ENCODE data around the gene LRRC47.
"Not testable (repeated sequence)": the region's sequence is repeated elsewhere in the genome, so short reads cannot be mapped to it uniquely, and the experiment has no call there.

The LRRC47 gene

DNA sequence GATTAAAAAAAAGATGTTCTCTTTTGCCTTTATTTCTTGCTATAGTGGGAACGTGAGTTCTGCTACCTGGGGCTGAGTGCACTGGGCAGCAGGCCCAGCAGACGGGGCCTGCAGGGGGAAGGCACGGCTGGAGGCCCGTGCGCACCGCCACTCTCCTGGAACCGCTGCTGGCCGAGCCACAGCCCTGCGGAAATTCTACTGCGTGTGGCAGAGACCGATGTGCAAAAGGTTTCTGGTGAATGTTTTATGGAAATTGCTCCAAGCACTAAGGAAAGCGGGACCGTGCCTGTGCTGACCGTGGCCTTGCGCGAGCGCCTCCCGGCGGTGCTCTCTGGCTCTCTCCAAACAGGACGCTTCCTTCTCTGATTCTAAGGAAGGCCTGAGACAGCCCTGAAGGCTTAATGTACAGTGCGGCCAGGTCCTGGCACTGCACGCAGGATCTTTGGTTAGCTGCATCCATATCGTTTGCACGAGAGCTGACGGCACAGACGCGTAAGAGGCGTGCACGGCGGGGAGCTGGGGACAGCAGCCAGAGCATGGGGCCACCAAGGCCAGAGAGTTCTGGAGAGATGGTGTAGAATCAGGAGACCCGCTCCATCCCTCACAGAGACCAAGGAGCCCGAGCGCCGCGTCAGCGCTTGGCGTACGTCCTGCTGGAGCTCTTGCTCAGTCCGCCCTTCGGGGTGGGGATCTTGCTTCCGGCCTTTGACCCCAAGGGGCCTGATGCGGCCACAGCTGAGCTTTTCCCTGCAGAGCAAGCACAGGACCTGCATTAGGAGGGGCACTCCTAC lies 18.7 kb upstream of the LRRC47 start:
- DNase-seq, result no peak

GRCh38 chr1:3814065-3814464 lies 17.8 kb upstream of the LRRC47 start:
- no peak for DNase-seq

DNA sequence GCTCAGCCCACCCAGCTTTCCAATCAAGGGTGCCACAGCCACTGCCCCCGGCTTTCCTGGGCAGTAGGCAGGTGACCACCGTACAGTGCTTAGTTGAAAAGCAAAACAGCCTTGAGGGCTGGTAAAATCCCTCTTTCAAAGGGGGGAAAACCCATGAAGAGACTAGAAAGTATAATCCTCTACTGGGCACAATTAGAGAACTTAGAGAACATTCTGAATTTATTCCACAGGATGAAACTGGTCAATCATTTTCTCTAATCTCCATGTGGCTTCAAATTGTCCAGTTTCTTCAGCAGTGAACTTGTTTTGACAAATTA lies 15.3 kb upstream of the LRRC47 start:
- DNase-seq, result no peak

GRCh38 chr1:3810149-3810761 lies 14.0 kb upstream of the LRRC47 start:
- DNase-seq, result not testable (repeated sequence)

GRCh38 chr1:3809680-3810079 lies 13.4 kb upstream of the LRRC47 start:
- DNase-seq, result no peak

DNA sequence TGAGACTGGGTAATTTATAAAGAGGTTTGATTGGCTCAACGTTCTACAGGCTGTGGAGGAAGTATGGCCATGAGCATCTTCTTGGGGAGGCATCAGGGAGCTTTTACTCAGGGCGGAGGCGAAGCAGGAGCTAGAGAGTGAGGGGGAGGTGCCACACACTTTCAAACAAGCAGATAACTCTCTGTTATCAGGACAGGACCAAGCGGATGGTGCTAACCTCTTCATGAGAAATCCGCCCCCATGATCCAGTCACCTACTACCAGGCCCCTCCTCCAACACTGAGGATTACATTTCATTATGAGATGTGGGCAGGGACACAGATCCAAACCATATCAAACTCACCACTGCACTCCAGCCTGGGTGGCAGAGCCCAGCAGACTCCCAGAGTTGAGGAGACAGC lies 11.5 kb upstream of the LRRC47 start:
- no peak for DNase-seq

DNA sequence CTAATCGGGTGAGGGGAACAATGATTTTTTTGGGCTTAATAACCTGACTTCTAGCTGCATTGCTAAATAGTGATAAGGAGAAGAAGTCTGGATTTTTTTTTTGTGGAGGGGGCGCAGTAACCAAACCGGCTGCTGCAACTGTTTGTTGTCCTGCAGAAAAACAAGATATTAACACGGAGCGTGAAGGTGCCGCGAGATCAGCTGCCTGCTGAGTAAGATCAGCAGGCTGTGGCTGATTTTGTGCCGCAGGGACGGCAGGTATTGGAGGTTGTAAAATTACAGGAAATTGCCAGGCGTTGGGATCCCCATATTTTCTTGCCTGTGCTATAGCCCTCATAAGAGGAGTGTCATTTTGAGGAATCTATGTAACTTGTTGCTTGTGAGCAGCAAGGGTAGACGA lies 8.7 kb upstream of the LRRC47 start:
- DNase-seq, result no peak

GRCh38 chr1:3804627-3804944 lies 8.3 kb upstream of the LRRC47 start:
- not testable (repeated sequence) for DNase-seq

GRCh38 chr1:3803905-3804626 lies 7.8 kb upstream of the LRRC47 start:
- no peak for DNase-seq

DNA sequence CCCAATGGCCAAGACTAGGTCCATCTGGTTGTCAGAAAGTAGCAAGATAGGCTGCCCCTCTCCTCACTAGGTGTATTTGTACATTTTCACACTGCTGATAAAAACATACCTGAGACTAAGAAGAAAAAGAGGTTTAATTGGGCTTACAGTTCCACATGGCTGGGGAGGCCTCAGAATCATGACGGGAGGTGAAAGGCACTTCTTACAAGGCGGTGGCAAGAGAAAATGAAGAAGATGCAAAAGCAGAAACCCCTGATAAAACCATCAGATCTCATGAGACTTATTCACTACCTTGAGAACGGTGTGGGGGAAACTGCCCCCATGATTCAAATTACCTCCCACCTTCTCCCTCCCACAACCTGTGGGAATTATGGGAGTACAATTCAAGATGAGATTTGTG lies 4.5 kb upstream of the LRRC47 start:
- not testable (repeated sequence) for DNase-seq

DNA sequence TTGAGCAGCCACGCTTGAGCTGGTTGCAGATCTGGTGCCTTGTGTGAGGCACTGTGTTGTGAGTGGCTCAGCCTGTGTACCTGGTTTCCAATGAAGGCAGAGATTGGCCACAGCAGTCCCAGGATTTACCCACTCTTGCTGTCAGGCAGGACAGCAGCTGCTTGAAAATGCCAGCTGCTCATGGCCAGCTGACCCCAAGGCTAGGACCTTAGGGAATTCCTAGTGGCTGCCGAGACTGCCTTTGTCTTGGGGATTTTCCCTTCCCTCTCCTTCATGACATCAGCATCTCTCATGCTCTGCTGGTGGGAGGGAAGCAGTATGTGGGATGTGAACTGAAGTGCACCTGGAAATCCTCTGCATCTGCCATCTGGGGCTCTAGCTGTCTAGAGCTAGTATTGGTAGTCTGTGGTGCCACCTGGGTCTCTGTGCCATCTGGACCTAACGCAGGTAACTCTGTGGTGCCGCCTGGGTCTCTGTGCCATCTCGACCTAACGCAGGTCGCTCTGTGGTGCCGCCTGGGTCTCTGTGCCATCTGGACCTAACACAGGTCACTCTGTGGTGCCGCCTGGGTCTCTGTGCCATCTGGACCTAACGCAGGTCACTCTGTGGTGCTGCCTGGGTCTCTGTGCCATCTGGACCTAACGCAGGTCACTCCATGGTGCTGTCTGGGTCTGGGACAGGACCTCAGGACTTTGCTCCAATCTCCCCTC lies 3.8 kb upstream of the LRRC47 start:
- no peak for DNase-seq

DNA sequence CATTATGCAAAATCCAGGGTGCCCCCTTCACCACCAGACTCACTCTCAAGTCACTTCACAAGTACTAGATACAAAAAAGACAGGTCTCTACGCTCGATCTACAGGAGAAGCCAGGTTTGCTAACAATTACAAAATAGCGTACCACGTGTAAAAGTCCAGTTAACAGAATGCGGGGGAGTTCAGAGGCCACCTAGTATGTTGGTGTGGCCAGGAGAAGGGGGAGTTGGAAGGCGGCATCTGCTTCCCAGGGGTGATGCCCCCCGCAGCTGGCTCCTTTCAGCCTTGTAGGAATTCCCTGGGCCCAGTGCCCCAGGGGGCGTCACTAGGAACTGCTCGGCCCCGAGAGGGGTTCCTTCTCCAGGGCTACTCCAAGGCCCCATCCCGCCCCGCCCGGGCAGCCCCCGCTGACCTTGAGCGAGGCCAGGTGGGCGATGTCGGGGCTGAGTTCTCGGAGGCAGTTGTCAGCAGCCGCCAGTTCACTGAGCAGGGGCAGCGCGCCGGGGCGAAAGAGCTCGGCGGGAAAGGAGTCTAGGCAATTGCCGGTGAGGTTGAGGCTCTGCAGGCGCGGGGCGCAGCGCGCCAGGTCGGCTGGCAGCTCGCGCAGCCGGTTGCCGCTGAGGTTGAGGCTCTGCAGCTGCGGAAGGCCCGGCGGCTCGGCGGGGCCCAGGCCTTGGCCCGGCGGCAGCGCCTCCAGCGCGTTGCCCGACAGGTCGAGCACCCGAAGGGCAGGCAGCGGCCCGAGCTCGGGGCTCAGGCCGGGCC lies 664 bp downstream of the LRRC47 start:
- no peak for DNase-seq

DNA sequence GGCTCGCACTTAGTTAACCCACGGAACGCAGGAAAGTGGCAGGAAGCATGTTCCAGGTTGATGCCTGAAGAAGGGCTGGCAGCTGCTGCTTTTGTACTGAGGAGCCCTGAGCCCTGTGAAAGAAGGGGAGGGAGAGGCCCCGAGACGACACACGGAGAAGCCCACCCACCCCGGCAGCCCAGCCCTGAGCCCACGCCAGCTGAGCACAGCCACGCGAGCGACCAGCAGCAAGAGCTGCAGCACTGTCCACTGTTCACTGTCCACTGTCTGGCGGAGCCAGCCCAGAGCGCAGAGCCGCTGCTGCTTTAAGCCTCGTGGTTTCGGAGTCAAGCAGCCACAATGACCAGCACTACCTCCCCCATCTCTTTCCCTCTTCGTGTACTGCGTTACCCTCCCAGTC lies 5.3 kb downstream of the LRRC47 start:
- DNase-seq, result no peak

GRCh38 chr1:3790500-3790923 lies 5.8 kb downstream of the LRRC47 start:
- no peak for DNase-seq

DNA sequence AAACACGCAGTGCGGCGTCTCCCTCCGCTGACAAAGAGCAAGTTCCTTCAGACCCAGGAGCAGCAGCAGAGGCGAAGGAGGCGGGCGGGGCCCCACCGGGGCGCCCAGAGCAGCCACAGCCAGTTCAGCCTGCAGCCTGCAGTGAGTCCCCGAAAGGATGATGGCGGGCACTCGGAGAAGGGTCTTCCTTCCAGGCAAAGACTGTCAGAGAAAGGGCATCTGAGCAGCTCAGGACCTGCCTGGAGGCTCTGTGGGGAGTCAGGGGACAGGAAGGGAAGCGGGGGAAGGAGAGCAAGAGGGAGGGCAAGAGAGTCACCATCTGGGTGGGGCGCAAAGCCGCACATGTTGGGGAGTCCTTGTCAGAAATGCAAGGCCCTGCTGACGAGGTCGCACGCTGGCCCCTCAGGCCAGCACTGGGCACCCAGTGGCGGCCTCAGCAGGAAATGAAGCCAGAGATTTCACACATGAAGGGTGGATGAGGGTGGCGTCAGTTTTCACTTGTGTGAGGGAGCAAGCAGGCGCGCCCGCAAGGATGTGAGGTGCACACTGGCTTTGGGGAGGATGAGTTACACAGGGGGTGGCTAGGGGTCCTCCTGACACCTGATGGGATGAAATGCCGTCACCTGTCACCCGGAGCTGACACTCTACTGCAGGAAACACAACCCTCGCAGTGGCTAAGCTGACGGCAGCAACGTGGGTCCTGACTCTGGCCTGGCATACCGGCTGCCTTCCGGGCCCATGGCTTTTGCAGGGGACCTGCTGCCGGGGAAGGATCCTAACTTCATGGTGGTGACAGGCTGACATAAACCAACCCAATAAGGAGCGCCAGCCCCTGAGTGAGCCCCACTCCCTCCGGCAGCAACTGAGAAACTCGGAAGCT lies 6.6 kb downstream of the LRRC47 start:
- DNase-seq, result no peak

GRCh38 chr1:3788756-3789420 lies 7.4 kb downstream of the LRRC47 start:
- DNase-seq, result no peak

- DNase-seq, result no peak
Observed at GRCh38 chr1:3787745-3788605, 8.3 kb downstream of the LRRC47 start.

- no peak for DNase-seq
Observed at GRCh38 chr1:3787349-3787715, 9.0 kb downstream of the LRRC47 start.

DNA sequence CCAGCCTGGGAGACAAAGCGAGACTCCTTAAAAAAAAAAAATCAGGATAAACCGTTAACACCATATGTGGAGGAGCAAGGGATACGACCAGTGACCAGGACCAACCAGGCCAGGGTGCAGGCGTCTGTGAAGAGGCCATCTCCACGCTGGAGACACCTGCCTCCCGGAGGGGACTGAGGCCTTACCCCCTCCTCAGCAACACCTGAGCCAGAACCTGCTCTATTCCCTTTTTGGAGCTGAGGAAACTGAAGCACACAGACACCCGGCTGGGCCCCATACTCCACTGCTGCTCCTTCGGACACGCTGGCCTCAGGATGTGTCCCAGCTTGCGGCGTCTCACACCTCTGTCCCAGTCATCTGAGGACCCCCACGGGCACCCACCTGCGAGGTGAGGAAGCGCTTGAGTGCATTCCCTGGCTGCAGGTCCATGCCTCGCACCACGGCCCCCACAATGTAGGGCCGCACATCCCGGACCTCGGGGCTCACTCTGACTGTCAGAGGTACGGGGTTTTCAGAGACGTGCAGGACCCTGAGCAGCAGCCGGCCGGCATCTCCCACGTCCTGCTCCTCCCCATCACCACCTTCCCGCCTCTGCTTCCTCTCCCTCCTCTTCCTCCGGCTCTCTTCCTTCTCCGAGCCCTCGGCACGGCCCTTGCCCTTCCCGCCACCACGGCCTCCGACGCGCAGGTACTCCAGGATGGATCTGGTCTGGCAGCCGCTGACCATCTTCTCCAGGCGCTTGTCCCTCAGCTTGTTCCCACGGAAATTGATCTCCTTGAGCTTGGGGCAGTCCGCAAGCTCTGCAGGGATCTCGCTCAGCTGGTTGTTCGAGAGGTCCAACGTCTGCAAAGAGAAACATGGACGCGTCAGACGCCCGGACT lies 9.6 kb downstream of the LRRC47 start:
- no peak for DNase-seq

Data from NCI-H1048 (cell line).